Loucy (cell line): ENCODE measurements around the gene CDH13.

Experiments used
- H2AFZ ChIP-seq: fragments of 200-600 bp; sonication (generic); 2 replicates; pipeline ENCODE4 v1.6.0; 2016; ENCODE audit warnings: antibody characterized with exemption, mild to moderate bottlenecking, low read length, moderate library complexity
- H3F3A ChIP-seq: fragments of 200-600 bp; 2 replicates; pipeline ENCODE4 v1.6.0; 2016; ENCODE audit warnings: antibody characterized with exemption, low read depth, mild to moderate bottlenecking
- H3K27me3 ChIP-seq: fragments of 200-600 bp; sonication (generic); 2 replicates; pipeline ENCODE4 v1.6.1; 2014; ENCODE audit warnings: low read length, mild to moderate bottlenecking; ENCODE audit not compliant: insufficient read depth, poor library complexity, severe bottlenecking
- H3K36me3 ChIP-seq: fragments of 200-600 bp; sonication (generic); 2 replicates; pipeline ENCODE4 v1.6.1; 2016; ENCODE audit warnings: low read length; ENCODE audit not compliant: insufficient read depth
- H3K4me1 ChIP-seq: fragments of 200-600 bp; sonication (generic); 2 replicates; pipeline ENCODE4 v1.5.1; 2014; ENCODE audit warnings: low read length, mild to moderate bottlenecking; ENCODE audit not compliant: insufficient read depth, poor library complexity, severe bottlenecking
- H3K4me2 ChIP-seq: fragments of 200-600 bp; sonication (generic); 2 replicates; pipeline ENCODE4 v1.6.0; 2014; ENCODE audit warnings: antibody characterized with exemption, low read length, low read depth, mild to moderate bottlenecking; ENCODE audit not compliant: poor library complexity, severe bottlenecking
- H3K4me3 ChIP-seq: fragments of 200-600 bp; sonication (generic); 2 replicates; pipeline ENCODE4 v1.5.1; 2014; ENCODE audit warnings: low read length, mild to moderate bottlenecking, mixed read lengths; ENCODE audit not compliant: poor library complexity, severe bottlenecking
- H3K79me2 ChIP-seq: fragments of 200-600 bp; sonication (generic); 2 replicates; pipeline ENCODE4 v1.6.1; 2014; ENCODE audit warnings: low read length; ENCODE audit not compliant: insufficient read depth
- H3K9ac ChIP-seq: fragments of 200-600 bp; sonication (generic); 2 replicates; pipeline ENCODE4 v1.6.0; 2014; ENCODE audit warnings: mild to moderate bottlenecking, low read depth, low read length, moderate library complexity; ENCODE audit not compliant: poor library complexity, severe bottlenecking
- H3K9me2 ChIP-seq: fragments of 200-600 bp; sonication (generic); replicated peaks from 2 replicates; pipeline ENCODE4 v1.6.1; 2016; ENCODE audit warnings: low read depth, low read length, mixed read lengths
- H3K9me3 ChIP-seq: fragments of 200-600 bp; sonication (generic); 2 replicates; pipeline ENCODE4 v1.6.1; 2014; ENCODE audit warnings: mild to moderate bottlenecking, antibody characterized with exemption, low read length, low read depth; ENCODE audit not compliant: insufficient read depth
- H4K20me1 ChIP-seq: fragments of 200-600 bp; sonication (generic); 2 replicates; pipeline ENCODE4 v1.6.0; 2014; ENCODE audit warnings: antibody characterized with exemption, low read length, mild to moderate bottlenecking; ENCODE audit not compliant: insufficient read depth, poor library complexity, severe bottlenecking
- CTCF ChIP-seq: fragments of 200-600 bp; sonication (generic); conservative IDR thresholded peaks from 2 replicates; pipeline ENCODE4 v1.5.1; 2014; ENCODE audit warnings: mild to moderate bottlenecking, antibody characterized with exemption, low read length
- EZH2phosphoT487 ChIP-seq: fragments of 200-600 bp; IDR thresholded peaks from 2 replicates; pipeline ENCODE4 v1.6.1; 2018; ENCODE audit warnings: antibody characterized with exemption, mild to moderate bottlenecking, moderate library complexity, borderline replicate concordance

Gene CDH13

GRCh38 chr16:83515395-83515794 is 888.6 kb downstream of the CDH13 start:
- H3K4me1 ChIP-seq, result no peaks in the 10 kb centered on the region
- H3K9ac ChIP-seq, result no peak overlapping the region
- no peaks in the 10 kb centered on the region for H4K20me1 ChIP-seq
- H3K4me3 ChIP-seq, result no peak overlapping the region
- H3K79me2 ChIP-seq, result no peaks in the 10 kb centered on the region
- no peak overlapping the region for H3K4me2 ChIP-seq
- TF ChIP-seq CTCF, result no peak
- TF ChIP-seq EZH2phosphoT487, result no peak
- no peaks in the 10 kb centered on the region for H3K9me3 ChIP-seq
- H2AFZ ChIP-seq, result no peak overlapping the region
- no peaks in the 10 kb centered on the region for H3F3A ChIP-seq
- no peaks in the 10 kb centered on the region for H3K9me2 ChIP-seq
- H3K27me3 ChIP-seq, result no peaks in the 10 kb centered on the region
- H3K36me3 ChIP-seq, result no peaks in the 10 kb centered on the region

- TF ChIP-seq EZH2phosphoT487 (no peak), CTCF (no peak)
Observed at GRCh38 chr16:83516931-83517330, 890.2 kb downstream of the CDH13 start.

GRCh38 chr16:83517398-83517797 is 890.6 kb downstream of the CDH13 start:
- Histone ChIP-seq H2AFZ (no peak overlapping the region), H3K4me3 (no peak overlapping the region), H3K4me2 (no peak overlapping the region), H3K36me3 (no peaks in the 10 kb centered on the region), H3K9ac (no peak overlapping the region), H3K79me2 (no peaks in the 10 kb centered on the region), H3F3A (no peaks in the 10 kb centered on the region), H3K4me1 (no peaks in the 10 kb centered on the region), H3K27me3 (no peaks in the 10 kb centered on the region), H3K9me3 (no peaks in the 10 kb centered on the region), H3K9me2 (no peaks in the 10 kb centered on the region), H4K20me1 (no peaks in the 10 kb centered on the region)
- no peak for TF ChIP-seq CTCF
- no peak for TF ChIP-seq EZH2phosphoT487

More at GRCh38 chr16:83516931-83517330, 890.2 kb downstream of the CDH13 start:
- H3K9me2 ChIP-seq, result no peaks in the 10 kb centered on the region
- H3F3A ChIP-seq, result no peaks in the 10 kb centered on the region
- no peak overlapping the region for H3K9ac ChIP-seq
- no peaks in the 10 kb centered on the region for H3K79me2 ChIP-seq
- no peak overlapping the region for H3K4me2 ChIP-seq
- H3K4me3 ChIP-seq, result no peak overlapping the region
- no peaks in the 10 kb centered on the region for H3K4me1 ChIP-seq
- no peaks in the 10 kb centered on the region for H3K27me3 ChIP-seq
- H3K9me3 ChIP-seq, result no peaks in the 10 kb centered on the region
- no peaks in the 10 kb centered on the region for H4K20me1 ChIP-seq
- H3K36me3 ChIP-seq, result no peaks in the 10 kb centered on the region
- no peak overlapping the region for H2AFZ ChIP-seq
